Stimulated activated CD8-positive, alpha-beta memory T cell treated with anti-CD3 and anti-CD28 coated beads, Interleukin-2, amount 100 ng/mL, for 48 hours (primary cell): Measurements from ENCODE around the gene NBEA.

ENCODE experiments used
- DNase-seq, 2 donors: peaks; one replicate each; pipeline ENCODE4 v3.0.0-alpha.2; 2020; ENCODE audit warnings: low read depth in 2 of 2

The NBEA gene

GRCh38 chr13:35283856-35284255 lies 341.8 kb downstream of the NBEA start:
- DNase-seq = no peak

- DNase-seq = no peak
Observed at GRCh38 chr13:35285677-35286076, 343.6 kb downstream of the NBEA start.

GRCh38 chr13:35292329-35292728 lies 350.3 kb downstream of the NBEA start:
- DNase-seq = no peak

- no peak for DNase-seq
Observed at GRCh38 chr13:35293579-35294226, 351.6 kb downstream of the NBEA start.

GRCh38 chr13:35309706-35310105 lies 367.6 kb downstream of the NBEA start:
- DNase-seq = no peak

GRCh38 chr13:35332134-35332533 lies 390.1 kb downstream of the NBEA start:
- no peak for DNase-seq

- DNase-seq = no peak
Observed at GRCh38 chr13:35333157-35333556, 391.1 kb downstream of the NBEA start.

- no peak for DNase-seq
Observed at GRCh38 chr13:35342440-35342839, 400.4 kb downstream of the NBEA start.

- DNase-seq = no peak
Observed at GRCh38 chr13:35343417-35343816, 401.3 kb downstream of the NBEA start.

- DNase-seq = no peak
Observed at GRCh38 chr13:35345992-35346391, 403.9 kb downstream of the NBEA start.

- no peak for DNase-seq
Observed at GRCh38 chr13:35346494-35346893, 404.4 kb downstream of the NBEA start.

GRCh38 chr13:35347679-35348205 lies 405.7 kb downstream of the NBEA start:
- no peak for DNase-seq

- no peak for DNase-seq
Observed at GRCh38 chr13:35349052-35349451, 407.0 kb downstream of the NBEA start.

- no peak for DNase-seq
Observed at GRCh38 chr13:35349673-35350278, 407.7 kb downstream of the NBEA start.

- DNase-seq = no peak
Observed at GRCh38 chr13:35354285-35354684, 412.2 kb downstream of the NBEA start.

GRCh38 chr13:35354882-35355281 lies 412.8 kb downstream of the NBEA start:
- DNase-seq = no peak

GRCh38 chr13:35356572-35356971 lies 414.5 kb downstream of the NBEA start:
- DNase-seq = no peak

- no peak for DNase-seq
Observed at GRCh38 chr13:35365883-35366282, 423.8 kb downstream of the NBEA start.

- DNase-seq = no peak
Observed at GRCh38 chr13:35367586-35367985, 425.5 kb downstream of the NBEA start.

- no peak for DNase-seq
Observed at GRCh38 chr13:35378939-35379338, 436.9 kb downstream of the NBEA start.

GRCh38 chr13:35379663-35380062 lies 437.6 kb downstream of the NBEA start:
- DNase-seq = no peak

GRCh38 chr13:35387682-35388250 lies 445.7 kb downstream of the NBEA start:
- DNase-seq = no peak
